Measurements from ENCODE around the gene ACER2.
"Not testable (repeated sequence)": the region's sequence is repeated elsewhere in the genome, so short reads cannot be mapped to it uniquely, and the experiment has no call there.

The ACER2 gene

GRCh38 chr9:19409401-19410194 lies 789 bp downstream of the ACER2 start:
- DNase-seq = no peak

GRCh38 chr9:19410195-19410503 lies 1.3 kb downstream of the ACER2 start:
- no peak for DNase-seq

- no peak for DNase-seq
Observed at GRCh38 chr9:19410594-19410993, 1.8 kb downstream of the ACER2 start.

- DNase-seq = no peak
Observed at GRCh38 chr9:19411316-19411715, 2.5 kb downstream of the ACER2 start.

GRCh38 chr9:19413456-19413855 lies 4.6 kb downstream of the ACER2 start:
- not testable (repeated sequence) for DNase-seq

- DNase-seq = no peak
Observed at GRCh38 chr9:19416143-19416542, 7.3 kb downstream of the ACER2 start.

GRCh38 chr9:19420877-19421276 lies 12.1 kb downstream of the ACER2 start:
- no peak for DNase-seq

- no peak for DNase-seq
Observed at GRCh38 chr9:19423163-19423562, 14.4 kb downstream of the ACER2 start.

- no peak for DNase-seq
Observed at GRCh38 chr9:19424176-19424779, 15.5 kb downstream of the ACER2 start.

GRCh38 chr9:19429595-19429994 lies 20.8 kb downstream of the ACER2 start:
- no peak for DNase-seq

- no peak for DNase-seq
Observed at GRCh38 chr9:19430201-19430760, 21.5 kb downstream of the ACER2 start.

GRCh38 chr9:19431361-19432171 lies 22.8 kb downstream of the ACER2 start:
- DNase-seq = no peak

GRCh38 chr9:19432473-19432872 lies 23.7 kb downstream of the ACER2 start:
- DNase-seq = no peak

- not testable (repeated sequence) for DNase-seq
Observed at GRCh38 chr9:19433729-19434128, 24.9 kb downstream of the ACER2 start.

GRCh38 chr9:19440376-19440775 lies 31.6 kb downstream of the ACER2 start:
- DNase-seq = no peak

GRCh38 chr9:19440823-19441580 lies 32.2 kb downstream of the ACER2 start:
- DNase-seq = no peak

GRCh38 chr9:19441730-19442129 lies 32.9 kb downstream of the ACER2 start:
- no peak for DNase-seq

GRCh38 chr9:19442240-19442639 lies 33.4 kb downstream of the ACER2 start:
- no peak for DNase-seq

GRCh38 chr9:19445452-19445851 lies 36.6 kb downstream of the ACER2 start:
- DNase-seq = no peak

GRCh38 chr9:19446361-19446861 lies 37.6 kb downstream of the ACER2 start:
- no peak for DNase-seq

GRCh38 chr9:19451240-19452087 lies 42.7 kb downstream of the ACER2 start:
- no peak for DNase-seq

- DNase-seq = no peak
Observed at GRCh38 chr9:19456426-19456825, 47.6 kb downstream of the ACER2 start.
